GM08714 (cell line): ENCODE data around the gene CXXC5.

Experiments
- H3K4me3 ChIP-seq: fragments of 200-500 bp; sonication (Bioruptor generic); 2 replicates; pipeline ENCODE4 v1.5.1; 2014; ENCODE audit warnings: mild to moderate bottlenecking, low read length, inconsistent platforms
- ZNF274 ChIP-seq: IDR thresholded peaks from 2 replicates; pipeline ENCODE4 v1.6.1; 2012; ENCODE audit warnings: mild to moderate bottlenecking, low read depth, low read length

The CXXC5 gene

DNA sequence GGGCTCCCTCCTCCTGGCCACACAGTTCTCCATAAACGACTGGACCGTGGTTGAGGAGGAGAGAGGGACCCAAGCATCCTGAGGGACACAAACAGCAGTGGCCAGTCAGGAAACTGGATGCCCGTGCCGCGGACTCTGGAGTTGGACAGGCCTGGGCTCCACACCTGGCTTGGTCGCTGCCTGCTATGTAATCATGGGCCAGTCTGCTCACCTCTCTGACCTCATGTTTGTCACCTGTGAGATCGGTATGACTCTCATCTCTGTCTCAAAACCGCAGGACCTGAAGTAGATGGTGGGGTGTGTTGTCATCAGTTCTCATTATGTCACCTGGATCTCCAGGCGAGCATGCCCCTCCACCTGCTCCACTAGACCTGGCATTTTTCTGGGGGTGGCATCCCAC is 14.5 kb downstream of the CXXC5 start:
- H3K4me3 ChIP-seq, result no peak overlapping the region
- TF ChIP-seq ZNF274, result no peak

DNA sequence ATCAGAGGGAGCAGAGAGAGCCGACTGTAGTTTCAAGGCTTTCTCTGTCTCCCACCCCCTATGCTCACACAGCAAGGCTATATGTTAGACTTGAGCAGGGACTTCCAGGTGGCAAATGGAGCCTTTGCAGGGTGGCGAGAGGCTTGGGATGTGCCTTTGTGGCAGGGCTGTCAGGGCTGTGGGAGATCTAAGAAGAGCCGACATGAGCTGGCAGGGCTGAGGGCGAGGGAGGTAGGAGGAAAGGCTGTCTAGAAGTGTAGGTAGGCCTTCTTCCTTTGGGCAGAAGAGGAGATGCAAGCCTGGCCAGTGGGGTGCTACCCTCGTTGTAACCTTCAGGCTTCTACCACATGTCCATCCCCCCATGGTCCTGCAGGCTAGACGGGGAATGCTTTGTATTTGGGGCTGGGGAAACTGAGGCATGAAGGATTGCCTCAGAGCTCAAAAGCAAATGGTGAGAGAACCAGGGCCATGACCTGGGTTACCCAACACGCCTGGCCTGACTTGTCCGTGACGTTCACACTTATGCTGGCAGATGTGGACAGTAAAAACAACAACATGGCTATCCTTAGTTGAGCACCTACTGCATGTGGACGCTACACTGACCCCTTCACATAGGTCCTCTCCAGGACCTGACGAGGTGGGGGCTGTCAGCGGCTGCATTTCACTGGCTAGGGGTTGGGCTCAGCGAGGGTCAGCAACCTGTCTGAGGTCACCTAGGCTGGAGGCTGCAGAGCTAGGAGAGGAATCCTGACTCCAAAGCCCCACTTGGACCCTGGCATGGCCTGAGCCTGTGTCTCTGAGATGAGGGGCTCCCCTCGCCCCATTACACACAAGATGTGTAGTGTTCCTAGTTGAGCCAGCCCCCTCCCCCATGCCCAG is 15.3 kb downstream of the CXXC5 start:
- no peak overlapping the region for H3K4me3 ChIP-seq
- no peak for TF ChIP-seq ZNF274

DNA sequence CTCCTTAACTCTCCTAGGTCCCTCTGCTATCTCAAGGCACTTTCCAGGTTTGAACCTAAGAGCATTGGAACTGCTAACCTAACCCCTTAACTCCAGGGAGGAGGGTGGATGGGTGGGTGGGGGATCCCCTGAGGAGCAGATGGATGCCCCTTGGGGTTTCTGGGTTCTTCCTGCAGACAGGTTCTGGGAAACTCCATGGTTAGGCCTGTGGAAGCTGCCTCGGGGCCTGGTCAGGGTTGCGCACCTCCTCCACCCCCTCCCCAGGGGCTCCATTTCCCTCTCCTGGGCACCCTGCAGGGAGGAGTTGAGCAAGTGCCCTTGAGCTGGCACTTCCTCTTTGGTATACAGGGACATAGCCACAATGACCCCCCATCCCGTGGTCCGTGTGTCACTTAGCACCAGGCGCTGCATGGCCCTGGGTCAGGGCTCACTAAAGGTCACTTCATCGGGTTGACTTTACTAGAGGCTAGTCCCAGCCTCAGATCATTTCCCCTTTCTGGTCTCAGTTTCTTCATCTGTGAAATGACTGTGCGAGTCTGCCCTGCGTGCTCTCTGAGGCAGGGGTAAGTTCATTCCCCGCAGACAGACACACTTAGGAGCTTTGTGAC is 16.0 kb downstream of the CXXC5 start:
- no peak for TF ChIP-seq ZNF274
- no peak overlapping the region for H3K4me3 ChIP-seq

DNA sequence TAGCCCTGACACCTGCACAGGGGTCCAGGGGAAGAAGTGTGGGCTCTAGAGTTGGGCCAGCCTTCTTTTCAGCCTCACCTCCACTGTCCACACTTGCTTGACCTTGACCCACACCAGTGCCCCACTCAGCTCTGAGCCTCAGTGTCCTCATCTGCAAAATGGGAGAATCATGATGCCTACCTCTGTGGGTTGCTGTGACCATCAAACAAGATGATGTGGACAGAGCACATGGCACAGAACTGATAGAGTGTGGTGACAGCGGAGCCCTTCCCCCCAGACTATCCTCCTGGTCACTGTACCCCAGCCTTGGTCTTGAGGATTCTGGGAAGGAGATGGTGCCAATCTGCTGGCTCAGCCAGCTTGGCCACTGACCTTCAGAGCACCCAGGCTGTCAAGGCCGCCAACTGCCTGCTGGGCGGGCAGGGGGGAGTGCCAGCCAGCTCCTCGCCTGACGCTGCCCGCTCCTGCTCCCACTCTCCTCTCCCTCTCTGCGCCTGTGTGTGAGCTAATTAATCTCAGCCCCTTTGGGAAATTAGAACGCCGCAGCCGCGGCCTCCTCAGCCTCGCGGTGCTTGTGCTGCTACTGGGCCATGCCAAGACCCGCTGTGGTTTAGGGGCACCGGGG is 16.7 kb downstream of the CXXC5 start:
- no peak overlapping the region for H3K4me3 ChIP-seq
- TF ChIP-seq ZNF274, result no peak

DNA sequence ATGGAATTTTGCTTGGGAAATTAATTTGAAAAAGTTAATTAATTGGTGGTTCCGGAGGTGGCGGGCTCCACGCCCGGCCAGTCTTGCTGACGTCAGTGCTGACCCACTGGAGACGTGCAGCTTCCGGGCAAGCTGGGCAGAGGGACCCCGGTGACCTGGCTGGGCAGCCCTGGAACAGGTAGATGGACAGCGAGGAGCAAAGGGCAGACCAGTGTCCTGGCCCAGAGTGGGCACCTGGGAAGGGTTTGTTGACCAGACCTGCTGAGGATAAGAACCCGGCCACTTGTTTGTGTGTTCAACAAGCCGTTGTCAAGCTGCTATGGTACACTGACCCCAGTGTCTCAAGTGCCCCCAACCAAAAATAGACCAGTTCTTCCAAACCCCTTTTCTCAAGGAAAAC is 17.5 kb downstream of the CXXC5 start:
- H3K4me3 ChIP-seq, result no peak overlapping the region
- TF ChIP-seq ZNF274, result no peak

DNA sequence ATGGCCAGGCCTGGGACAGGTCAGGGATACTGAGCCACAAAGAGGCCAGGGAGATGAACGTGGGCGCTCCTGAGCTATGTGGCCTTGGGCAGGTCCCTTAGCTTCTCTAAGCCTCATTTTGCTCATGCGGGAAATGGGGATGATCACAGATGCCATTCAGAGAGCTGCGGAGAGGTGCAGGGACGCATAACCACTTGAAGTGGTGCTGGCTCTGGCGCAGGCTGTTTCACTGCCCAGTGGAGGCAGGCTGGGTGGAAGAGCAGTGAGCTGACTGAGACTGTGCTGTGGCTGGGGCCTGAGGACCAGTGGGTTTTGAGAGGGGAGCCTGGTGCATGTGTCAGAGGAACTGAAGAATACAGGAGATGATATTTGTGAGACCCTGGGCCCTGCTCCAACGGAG is 18.4 kb downstream of the CXXC5 start:
- TF ChIP-seq ZNF274, result no peak
- no peak overlapping the region for H3K4me3 ChIP-seq

DNA sequence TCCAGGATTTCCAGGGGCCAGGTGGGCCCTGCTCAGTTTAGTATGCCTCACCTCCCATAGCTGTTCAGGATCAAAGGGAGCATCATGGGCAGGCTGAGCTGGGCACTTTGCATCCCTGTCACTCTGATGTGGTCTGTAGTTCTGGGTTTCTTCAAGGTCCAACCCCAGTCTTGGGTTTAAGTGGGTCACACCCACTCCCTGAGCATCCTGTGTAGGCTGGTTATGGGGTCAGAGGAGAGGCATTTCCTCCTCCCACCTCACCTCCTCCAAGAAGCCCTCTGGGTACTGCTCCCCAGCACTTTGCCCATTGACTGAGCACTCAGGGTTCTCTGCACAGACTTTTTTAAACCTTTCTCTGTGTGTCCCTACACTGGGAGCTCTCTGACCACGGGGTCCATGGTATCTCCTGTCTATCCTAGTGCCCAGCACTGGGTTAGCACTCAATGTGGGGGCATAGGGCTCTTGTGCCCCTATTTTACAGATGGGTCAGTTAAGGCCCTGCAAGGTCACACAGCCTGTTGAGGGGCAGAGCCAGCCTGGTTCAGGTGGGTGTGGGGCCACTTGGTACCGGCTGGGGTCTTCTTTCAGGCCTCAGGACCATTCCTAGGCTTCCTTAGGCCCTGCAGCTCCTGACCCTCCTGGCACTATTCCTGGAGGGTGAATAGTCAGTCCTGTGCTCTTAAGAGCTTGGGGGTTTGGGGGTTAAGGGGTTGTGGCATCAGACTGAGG is 19.0 kb downstream of the CXXC5 start:
- TF ChIP-seq ZNF274, result no peak

DNA sequence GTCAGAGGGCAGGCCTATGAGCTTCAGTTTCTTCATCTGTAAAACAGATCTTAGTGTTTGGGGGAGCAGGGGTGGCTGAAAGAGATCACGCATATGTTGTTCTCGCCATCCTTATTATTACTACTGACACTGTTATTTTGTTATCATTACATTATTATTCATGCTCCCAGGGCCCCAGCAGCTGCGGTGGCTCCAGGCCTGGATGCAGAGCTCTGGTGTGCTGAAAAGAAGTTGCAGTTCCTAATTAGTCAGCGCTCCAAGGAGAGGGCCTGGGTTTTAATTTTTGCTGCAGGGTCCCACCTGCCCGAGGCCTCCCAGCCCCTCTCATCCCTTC is 19.5 kb downstream of the CXXC5 start:
- TF ChIP-seq ZNF274, result no peak
- H3K4me3 ChIP-seq, result peak overlapping the region; percentile 78; the same call in 1 of the 2 replicates

More for the DNA sequence above, 19.0 kb downstream of the CXXC5 start:
- peak overlapping the region; percentile 78; the same call in 1 of the 2 replicates for H3K4me3 ChIP-seq

DNA sequence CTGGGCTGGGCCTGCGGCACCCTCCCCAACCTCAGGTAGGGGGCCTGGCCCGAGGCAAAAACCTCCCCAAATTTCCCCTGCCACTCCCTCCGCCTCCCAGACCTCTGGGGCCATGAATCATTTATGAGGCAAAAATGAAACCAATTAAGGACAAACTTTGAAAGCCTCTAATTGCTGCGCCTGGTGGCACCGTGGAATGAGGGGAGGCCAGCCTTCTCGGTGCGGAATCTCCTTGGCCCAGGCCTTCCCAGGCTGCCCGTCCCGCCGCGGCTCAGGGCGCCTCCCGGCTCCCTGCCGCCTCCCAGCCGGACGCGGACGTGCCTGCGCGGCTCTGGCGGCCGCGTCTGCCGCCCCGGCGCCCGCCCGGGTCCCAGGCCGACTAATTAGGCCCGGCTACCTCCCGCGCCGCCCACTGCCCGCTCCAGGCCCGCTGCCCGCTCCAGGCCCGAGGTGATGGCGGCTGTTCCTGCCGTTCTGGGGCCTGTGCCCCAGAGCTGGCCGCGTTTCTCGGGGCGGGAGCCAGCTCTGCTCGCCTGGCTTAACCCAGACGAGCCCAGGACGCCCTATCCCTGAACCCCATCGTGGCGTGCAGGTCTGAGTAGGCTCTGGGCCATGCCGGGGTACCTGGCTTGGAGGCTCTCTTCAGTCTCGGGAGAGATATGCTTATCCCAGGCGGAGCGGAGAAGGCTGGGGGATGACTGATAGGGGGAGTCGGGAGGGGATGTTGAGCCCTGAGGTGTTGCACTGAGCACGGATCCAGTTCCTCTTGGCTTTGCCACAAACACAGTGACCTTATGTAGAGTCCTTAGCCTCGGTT is 20.1 kb downstream of the CXXC5 start:
- peak overlapping the region; percentile 78; the same call in 1 of the 2 replicates for H3K4me3 ChIP-seq

DNA sequence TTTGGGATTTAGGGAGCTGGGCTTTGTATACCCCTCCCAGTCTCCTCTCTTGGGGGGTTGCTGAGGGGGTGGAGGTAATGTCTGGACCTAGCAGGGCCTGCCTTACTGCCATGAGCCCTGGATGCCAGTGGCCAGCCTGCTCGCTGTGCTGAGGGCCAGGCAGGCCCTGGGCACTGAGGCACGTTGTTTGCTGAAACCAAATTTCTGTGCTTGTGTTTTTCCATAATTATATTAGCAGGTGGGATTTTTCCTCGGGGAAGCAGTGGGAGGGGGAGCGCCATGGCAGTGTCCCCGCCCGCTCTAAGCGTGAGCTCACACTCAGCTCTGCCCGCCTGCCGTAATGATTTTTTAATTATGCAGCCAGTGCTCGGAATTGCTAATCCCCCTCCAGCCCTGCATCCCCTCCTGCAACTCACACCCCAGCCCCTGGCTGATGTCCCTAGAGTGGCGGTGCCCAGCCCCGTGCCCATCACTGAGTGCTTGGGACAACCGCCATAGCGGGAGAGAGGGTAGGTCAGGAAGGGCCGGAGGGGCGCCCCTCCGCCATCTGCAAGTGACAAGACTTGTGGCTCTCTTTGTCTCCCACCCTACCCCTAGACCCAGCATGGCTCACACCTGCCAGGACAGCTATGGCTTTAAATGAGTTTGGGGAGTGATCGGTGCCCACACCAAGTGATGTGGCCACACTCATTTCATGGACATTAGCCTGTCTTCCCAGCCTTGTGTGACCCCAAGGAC is 20.9 kb downstream of the CXXC5 start:
- TF ChIP-seq ZNF274, result no peak
- H3K4me3 ChIP-seq, result peak overlapping the region; percentile 78; the same call in 1 of the 2 replicates

More for the DNA sequence above, 20.1 kb downstream of the CXXC5 start:
- no peak for TF ChIP-seq ZNF274

DNA sequence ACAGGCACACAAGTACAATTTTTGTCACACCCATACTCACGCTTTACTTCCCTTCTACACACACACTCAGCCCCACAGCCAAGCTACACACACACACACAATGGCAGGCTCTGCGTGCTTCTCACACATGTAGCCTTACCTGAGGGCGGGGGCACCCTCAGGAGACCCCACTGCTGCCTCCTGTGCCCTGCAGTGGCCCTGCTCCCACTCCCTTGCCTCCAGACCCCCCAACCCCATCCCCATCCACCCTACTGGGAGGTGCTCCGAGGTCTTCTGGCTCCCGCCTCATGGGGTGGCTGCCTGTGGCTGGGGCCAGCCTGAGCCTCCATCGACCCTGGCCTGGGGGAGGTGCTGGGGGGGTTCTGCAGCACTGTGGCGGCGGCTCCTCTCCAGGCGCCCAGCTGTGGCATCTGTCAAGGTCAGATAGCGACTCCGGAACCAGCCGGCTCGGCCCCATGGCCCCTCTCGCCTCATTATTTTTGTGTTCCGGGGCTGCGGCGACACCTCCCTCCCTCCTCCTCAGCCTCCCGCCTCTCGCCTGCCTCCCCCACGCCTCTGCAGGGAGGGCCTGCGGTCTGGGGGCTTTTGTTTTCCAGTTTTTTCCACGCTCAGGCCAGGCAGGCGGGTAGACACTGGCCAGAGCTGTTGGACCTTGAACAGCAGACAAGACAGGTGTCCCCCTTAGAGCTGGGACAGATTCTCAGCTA is 21.7 kb downstream of the CXXC5 start:
- TF ChIP-seq ZNF274, result no peak
- H3K4me3 ChIP-seq, result peak overlapping the region; percentile 78; the same call in 1 of the 2 replicates
